HepG2 (cell line): ENCODE data around the gene MNT. TPM values are rescaled to one million over a fixed set of nuclear protein-coding genes. Genes with fewer than 3 reads are reported as not detected.

Experiments
- CBX1 ChIP-seq: IDR thresholded peaks from one replicate; pipeline ENCODE4 v1.6.1; 2016; ENCODE audit warnings: antibody characterized with exemption, low read depth
- CEBPB ChIP-seq: IDR thresholded peaks from 2 replicates; pipeline ENCODE4 v1.6.1; 2011; ENCODE audit warnings: low read depth, low read length, improper control_type of control experiment, borderline replicate concordance
- DMTF1 ChIP-seq: sonication (generic); formaldehyde crosslinking; IDR thresholded peaks from 2 replicates; pipeline ENCODE4 v1.4.0; 2020; ENCODE audit warnings: mild to moderate bottlenecking, missing genetic modification reagents
- LRRFIP1 ChIP-seq: sonication (generic); formaldehyde crosslinking; conservative IDR thresholded peaks from 2 replicates; pipeline ENCODE4 v1.4.0; 2020; ENCODE audit warnings: missing genetic modification reagents
- PBX2 ChIP-seq: IDR thresholded peaks from 2 replicates; pipeline ENCODE4 v1.6.1; 2016; ENCODE audit warnings: control low read depth
- RARA ChIP-seq: IDR thresholded peaks from 2 replicates; pipeline ENCODE4 v1.6.1; 2016; ENCODE audit warnings: missing genetic modification reagents, missing compliant biosample characterization
- SP5 ChIP-seq: IDR thresholded peaks from 2 replicates; pipeline ENCODE4 v1.6.1; 2016; ENCODE audit warnings: low read depth, borderline replicate concordance
- ZBTB2 ChIP-seq: sonication (generic); formaldehyde crosslinking; IDR thresholded peaks from 2 replicates; pipeline ENCODE4 v1.8.0; 2022; ENCODE audit warnings: low read depth, missing genetic modification reagents
- ZFP37 ChIP-seq: sonication (generic); formaldehyde crosslinking; IDR thresholded peaks from 2 replicates; pipeline ENCODE4 v1.4.0; 2020; ENCODE audit warnings: missing genetic modification reagents, borderline replicate concordance
- ZFX ChIP-seq: sonication (generic); formaldehyde crosslinking; IDR thresholded peaks from 2 replicates; pipeline ENCODE4 v1.4.0; 2020; ENCODE audit warnings: mild to moderate bottlenecking, low read depth, missing genetic modification reagents, moderate library complexity
- ZNF12 ChIP-seq: sonication (generic); formaldehyde crosslinking; IDR thresholded peaks from 2 replicates; pipeline ENCODE4 v1.5.0; 2020; ENCODE audit warnings: missing genetic modification reagents
- ZNF432 ChIP-seq: sonication (generic); formaldehyde crosslinking; IDR thresholded peaks from 2 replicates; pipeline ENCODE4 v1.5.0; 2020; ENCODE audit warnings: missing genetic modification reagents, mild to moderate bottlenecking, borderline replicate concordance
- ZNF44 ChIP-seq: sonication (generic); formaldehyde crosslinking; IDR thresholded peaks from 2 replicates; pipeline ENCODE4 v1.5.1; 2020; ENCODE audit warnings: mild to moderate bottlenecking, missing genetic modification reagents
- ZNF513 ChIP-seq: sonication (generic); formaldehyde crosslinking; conservative IDR thresholded peaks from 2 replicates; pipeline ENCODE4 v1.5.0; 2020; ENCODE audit warnings: missing genetic modification reagents
- ZNF770 ChIP-seq: sonication (generic); formaldehyde crosslinking; IDR thresholded peaks from 2 replicates; pipeline ENCODE4 v1.5.0; 2020; ENCODE audit warnings: mild to moderate bottlenecking, missing genetic modification reagents
- ZNF883 ChIP-seq: sonication (generic); formaldehyde crosslinking; IDR thresholded peaks from 2 replicates; pipeline ENCODE4 v1.5.1; 2020; ENCODE audit warnings: mild to moderate bottlenecking, missing genetic modification reagents; ENCODE audit errors: not compliant biosample characterization
- ZSCAN25 ChIP-seq: sonication (generic); formaldehyde crosslinking; IDR thresholded peaks from 2 replicates; pipeline ENCODE4 v1.8.0; 2022; ENCODE audit warnings: mild to moderate bottlenecking, missing genetic modification reagents
- polyA plus RNA-seq, 8 experiments: library from polyadenylated mRNA; depleted of rRNA in 3 of 8; stranded (reverse) in 7 of 8; unstranded in 1 of 8; fragments of >200 nt; fragmentation: Illumina TruSeq in 4 of 8; extraction: Trizol in 4 of 8; gene quantifications; 2 replicates each; pipeline versions ENCODE4 v1.2.1 to v1.2.3, GENCODE V29; 2011 to 2016; ENCODE audit warnings: low read depth in 4 of 8, missing spikeins in 1 of 8, mixed read lengths in 1 of 8; ENCODE audit not compliant: insufficient read depth in 1 of 8
- total RNA-seq, 5 experiments: library from RNA; depleted of rRNA; stranded (reverse); fragments of >200 nt; fragmentation: Illumina TruSeq; extraction: Trizol; gene quantifications; 2 replicates each; pipeline ENCODE4 v1.2.3, GENCODE V29; 2016; ENCODE audit warnings: low read depth in 1 of 5

Gene MNT
- total and polyA plus RNA-seq, 2 of the 13 experiments (the other 11 are each of a cell fraction or from before 2014, with no cell fraction given): 2.1 to 3.5 TPM

GRCh38 chr17:2392252-2393173, 8.3 kb downstream of the MNT start (continued):
- no peak for TF ChIP-seq ZNF770 (CRISPR knock-in tag)
- TF ChIP-seq CEBPB: 0 out of 2 replicates have a peak, but pooled peaks have one; percentile 43
- TF ChIP-seq PBX2 (CRISPR knock-in tag): no peak
- no peak for TF ChIP-seq LRRFIP1 (CRISPR knock-in tag)
- TF ChIP-seq RARA (CRISPR knock-in tag): peak; percentile 84
- no peak for TF ChIP-seq CBX1
- peak; percentile 74 for TF ChIP-seq SP5 (CRISPR knock-in tag)
- no peak for TF ChIP-seq ZNF44 (CRISPR knock-in tag)
- peak; percentile 58 for TF ChIP-seq ZFX
- no peak for TF ChIP-seq ZNF12 (CRISPR knock-in tag)
- no peak for TF ChIP-seq ZFP37
- TF ChIP-seq ZNF513 (CRISPR knock-in tag): no peak
- TF ChIP-seq ZNF432 (CRISPR knock-in tag): no peak
- TF ChIP-seq ZBTB2 (CRISPR knock-in tag): peak; percentile 73; the same call in 1 of the 2 replicates
- no peak for TF ChIP-seq ZNF883 (CRISPR knock-in tag)
- no peak for TF ChIP-seq ZSCAN25 (CRISPR knock-in tag)
- TF ChIP-seq DMTF1 (CRISPR knock-in tag): no peak
